Measurements from ENCODE around the gene RAB6B.
A peak's percentile ranks its signal among the peaks of the same experiment; 100 is the strongest.

The RAB6B gene

GRCh38 chr3:133901083-133901482 is 5.4 kb upstream of the RAB6B start:
- Histone ChIP-seq H3K9me3 (ENCODE audit: control insufficient read depth, low read length) (no peaks in the 10 kb centered on the region), H3K9ac (ENCODE audit: low read length) (no peak overlapping the region), H3K27me3 (ENCODE audit: control insufficient read depth, insufficient read depth, low read length) (peaks cover 16% of the 10 kb centered on the region), H3K4me3 (ENCODE audit: low read length) (no peak overlapping the region), H3K36me3 (ENCODE audit: control insufficient read depth, insufficient read depth, low read length) (no peaks in the 10 kb centered on the region), H3K4me1 (ENCODE audit: control insufficient read depth, insufficient read depth, low read length) (no peaks in the 10 kb centered on the region)

- Histone ChIP-seq H3K9me3 (ENCODE audit: control insufficient read depth, low read length) (no peaks in the 10 kb centered on the region), H3K9ac (ENCODE audit: low read length) (no peak overlapping the region), H3K4me3 (ENCODE audit: low read length) (no peak overlapping the region), H3K27me3 (ENCODE audit: control insufficient read depth, insufficient read depth, low read length) (peaks cover 23% of the 10 kb centered on the region), H3K4me1 (ENCODE audit: control insufficient read depth, insufficient read depth, low read length) (peaks cover 3% of the 10 kb centered on the region), H3K36me3 (ENCODE audit: control insufficient read depth, insufficient read depth, low read length) (no peaks in the 10 kb centered on the region)
Measured at GRCh38 chr3:133899311-133899710, 3.6 kb upstream of the RAB6B start.

- H3K4me1 ChIP-seq (ENCODE audit: control insufficient read depth, insufficient read depth, low read length), result peaks cover 6% of the 10 kb centered on the region
- no peaks in the 10 kb centered on the region for H3K9me3 ChIP-seq (ENCODE audit: control insufficient read depth, low read length)
- no peak overlapping the region for H3K9ac ChIP-seq (ENCODE audit: low read length)
- no peak overlapping the region for H3K4me3 ChIP-seq (ENCODE audit: low read length)
- no peaks in the 10 kb centered on the region for H3K36me3 ChIP-seq (ENCODE audit: control insufficient read depth, insufficient read depth, low read length)
- peaks cover 32% of the 10 kb centered on the region for H3K27me3 ChIP-seq (ENCODE audit: control insufficient read depth, insufficient read depth, low read length)
Measured at GRCh38 chr3:133897547-133897946, 1.9 kb upstream of the RAB6B start.

- Histone ChIP-seq H3K4me3 (ENCODE audit: low read length) (no peak overlapping the region), H3K4me1 (ENCODE audit: control insufficient read depth, insufficient read depth, low read length) (peaks cover 6% of the 10 kb centered on the region), H3K36me3 (ENCODE audit: control insufficient read depth, insufficient read depth, low read length) (no peaks in the 10 kb centered on the region), H3K27me3 (ENCODE audit: control insufficient read depth, insufficient read depth, low read length) (peaks cover 34% of the 10 kb centered on the region), H3K9ac (ENCODE audit: low read length) (peak overlapping the region; percentile 62), H3K9me3 (ENCODE audit: control insufficient read depth, low read length) (no peaks in the 10 kb centered on the region)
Measured at GRCh38 chr3:133896002-133896761, 500 bp upstream of the RAB6B start.

- no peaks in the 10 kb centered on the region for H3K9me3 ChIP-seq (ENCODE audit: control insufficient read depth, low read length)
- H3K4me3 ChIP-seq (ENCODE audit: low read length), result no peak overlapping the region
- peak overlapping the region; percentile 43 for H3K9ac ChIP-seq (ENCODE audit: low read length)
- no peaks in the 10 kb centered on the region for H3K36me3 ChIP-seq (ENCODE audit: control insufficient read depth, insufficient read depth, low read length)
- H3K4me1 ChIP-seq (ENCODE audit: control insufficient read depth, insufficient read depth, low read length), result peaks cover 6% of the 10 kb centered on the region
- H3K27me3 ChIP-seq (ENCODE audit: control insufficient read depth, insufficient read depth, low read length), result peaks cover 34% of the 10 kb centered on the region
Measured at GRCh38 chr3:133894353-133895207, 1.1 kb downstream of the RAB6B start.

- H3K27me3 ChIP-seq (ENCODE audit: control insufficient read depth, insufficient read depth, low read length), result peaks cover 34% of the 10 kb centered on the region
- no peak overlapping the region for H3K4me3 ChIP-seq (ENCODE audit: low read length)
- peak overlapping the region; percentile 43 for H3K9ac ChIP-seq (ENCODE audit: low read length)
- peaks cover 6% of the 10 kb centered on the region for H3K4me1 ChIP-seq (ENCODE audit: control insufficient read depth, insufficient read depth, low read length)
- no peaks in the 10 kb centered on the region for H3K36me3 ChIP-seq (ENCODE audit: control insufficient read depth, insufficient read depth, low read length)
- no peaks in the 10 kb centered on the region for H3K9me3 ChIP-seq (ENCODE audit: control insufficient read depth, low read length)
Measured at GRCh38 chr3:133893683-133894352, 1.9 kb downstream of the RAB6B start.

- H3K4me1 ChIP-seq (ENCODE audit: control insufficient read depth, insufficient read depth, low read length), result peaks cover 6% of the 10 kb centered on the region
- no peaks in the 10 kb centered on the region for H3K9me3 ChIP-seq (ENCODE audit: control insufficient read depth, low read length)
- no peak overlapping the region for H3K4me3 ChIP-seq (ENCODE audit: low read length)
- peaks cover 34% of the 10 kb centered on the region for H3K27me3 ChIP-seq (ENCODE audit: control insufficient read depth, insufficient read depth, low read length)
- no peak overlapping the region for H3K9ac ChIP-seq (ENCODE audit: low read length)
- no peaks in the 10 kb centered on the region for H3K36me3 ChIP-seq (ENCODE audit: control insufficient read depth, insufficient read depth, low read length)
Measured at GRCh38 chr3:133892541-133893231, 3.0 kb downstream of the RAB6B start.

GRCh38 chr3:133891662-133892378 is 3.9 kb downstream of the RAB6B start:
- no peak overlapping the region for H3K9ac ChIP-seq (ENCODE audit: low read length)
- peaks cover 25% of the 10 kb centered on the region for H3K27me3 ChIP-seq (ENCODE audit: control insufficient read depth, insufficient read depth, low read length)
- H3K36me3 ChIP-seq (ENCODE audit: control insufficient read depth, insufficient read depth, low read length), result no peaks in the 10 kb centered on the region
- H3K4me3 ChIP-seq (ENCODE audit: low read length), result no peak overlapping the region
- no peaks in the 10 kb centered on the region for H3K9me3 ChIP-seq (ENCODE audit: control insufficient read depth, low read length)
- H3K4me1 ChIP-seq (ENCODE audit: control insufficient read depth, insufficient read depth, low read length), result peaks cover 6% of the 10 kb centered on the region

GRCh38 chr3:133890972-133891644 is 4.6 kb downstream of the RAB6B start:
- Histone ChIP-seq H3K36me3 (ENCODE audit: control insufficient read depth, insufficient read depth, low read length) (no peaks in the 10 kb centered on the region), H3K9ac (ENCODE audit: low read length) (no peak overlapping the region), H3K4me1 (ENCODE audit: control insufficient read depth, insufficient read depth, low read length) (peaks cover 6% of the 10 kb centered on the region), H3K27me3 (ENCODE audit: control insufficient read depth, insufficient read depth, low read length) (peaks cover 22% of the 10 kb centered on the region), H3K9me3 (ENCODE audit: control insufficient read depth, low read length) (no peaks in the 10 kb centered on the region), H3K4me3 (ENCODE audit: low read length) (no peak overlapping the region)

- no peak overlapping the region for H3K9ac ChIP-seq (ENCODE audit: low read length)
- no peaks in the 10 kb centered on the region for H3K36me3 ChIP-seq (ENCODE audit: control insufficient read depth, insufficient read depth, low read length)
- no peaks in the 10 kb centered on the region for H3K9me3 ChIP-seq (ENCODE audit: control insufficient read depth, low read length)
- H3K27me3 ChIP-seq (ENCODE audit: control insufficient read depth, insufficient read depth, low read length), result peaks cover 21% of the 10 kb centered on the region
- no peak overlapping the region for H3K4me3 ChIP-seq (ENCODE audit: low read length)
- peaks cover 6% of the 10 kb centered on the region for H3K4me1 ChIP-seq (ENCODE audit: control insufficient read depth, insufficient read depth, low read length)
Measured at GRCh38 chr3:133890037-133890436, 5.6 kb downstream of the RAB6B start.
